ENCODE data around the gene NOS1. TPM values are rescaled to one million over a fixed set of nuclear protein-coding genes. Genes with fewer than 3 reads are reported as not detected.
"Not testable (repeated sequence)": the region's sequence is repeated elsewhere in the genome, so short reads cannot be mapped to it uniquely, and the experiment has no call there.

Gene NOS1
- polyA plus RNA-seq, 4 donors, result under 0.01 to 0.79 (median 0.27) TPM; not detected in 1

DNA sequence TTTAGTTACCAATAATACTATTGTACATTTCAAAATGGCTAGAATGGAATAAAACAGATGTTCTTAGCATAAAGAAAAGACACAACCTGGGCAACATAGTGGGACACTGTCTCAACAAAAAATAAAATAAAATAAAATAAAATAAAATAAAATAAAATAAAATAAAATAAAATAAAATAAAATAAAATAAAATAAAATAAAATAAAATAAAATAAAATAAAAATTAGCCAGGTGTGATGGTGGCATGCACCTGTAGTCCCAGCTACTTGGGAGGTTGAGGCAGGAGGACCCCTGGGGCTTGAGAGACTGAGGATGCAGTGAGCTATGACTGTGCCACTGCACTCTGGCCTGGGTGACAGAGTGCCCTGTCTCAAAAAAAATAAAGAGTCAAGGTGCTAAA, 37.1 kb upstream of the NOS1 start:
- H3K27ac ChIP-seq (ENCODE audit: low read depth in 1 of 3, low read length in 2 of 3); H3K4me3 ChIP-seq (ENCODE audit: low read depth in 1 of 3, low read length in 3 of 3); FAIRE-seq; H3K36me3 ChIP-seq (ENCODE audit: control insufficient read depth in 3 of 3, insufficient read depth in 2 of 3, low read depth in 1 of 3, low read length in 3 of 3); H3K27me3 ChIP-seq (ENCODE audit: control insufficient read depth in 3 of 3, insufficient read depth in 3 of 3, low read length in 3 of 3); H3K9me3 ChIP-seq (ENCODE audit: control insufficient read depth in 2 of 2, insufficient read depth in 1 of 2, low read depth in 1 of 2, low read length in 1 of 2); DNase-seq; H3K4me1 ChIP-seq (ENCODE audit: control insufficient read depth in 3 of 3, insufficient read depth in 2 of 3, low read depth in 1 of 3, low read length in 2 of 3): not testable (repeated sequence)

GRCh38 chr12:117395766-117396165, 34.3 kb upstream of the NOS1 start:
- FAIRE-seq, result no peak
- DNase-seq, result no peak
- H3K4me3 ChIP-seq (ENCODE audit: low read depth in 1 of 3, low read length in 3 of 3), result no peak overlapping the region
- no peaks in the 10 kb centered on the region for H3K4me1 ChIP-seq (ENCODE audit: control insufficient read depth in 3 of 3, insufficient read depth in 2 of 3, low read depth in 1 of 3, low read length in 2 of 3)
- peaks cover 0 to 4% (median 0%) of the 10 kb centered on the region in 3 donors for H3K27me3 ChIP-seq (ENCODE audit: control insufficient read depth in 3 of 3, insufficient read depth in 3 of 3, low read length in 3 of 3)
- H3K27ac ChIP-seq (ENCODE audit: low read depth in 1 of 3, low read length in 2 of 3), result no peak overlapping the region
- peaks cover 0 to 4% of the 10 kb centered on the region in 2 donors for H3K9me3 ChIP-seq (ENCODE audit: control insufficient read depth in 2 of 2, insufficient read depth in 1 of 2, low read depth in 1 of 2, low read length in 1 of 2)
- no peaks in the 10 kb centered on the region for H3K36me3 ChIP-seq (ENCODE audit: control insufficient read depth in 3 of 3, insufficient read depth in 2 of 3, low read depth in 1 of 3, low read length in 3 of 3)

GRCh38 chr12:117394491-117394890, 33.1 kb upstream of the NOS1 start:
- H3K36me3 ChIP-seq (ENCODE audit: control insufficient read depth in 3 of 3, insufficient read depth in 2 of 3, low read depth in 1 of 3, low read length in 3 of 3), result no peaks in the 10 kb centered on the region
- peaks cover 0 to 4% (median 0%) of the 10 kb centered on the region in 3 donors for H3K27me3 ChIP-seq (ENCODE audit: control insufficient read depth in 3 of 3, insufficient read depth in 3 of 3, low read length in 3 of 3)
- DNase-seq, result no peak
- 46 to 67% (median 65%) methylated on average over 1 of the region's 1 CpG for WGBS, 3 donors
- H3K9me3 ChIP-seq (ENCODE audit: control insufficient read depth in 2 of 2, insufficient read depth in 1 of 2, low read depth in 1 of 2, low read length in 1 of 2), result peaks cover 0 to 4% of the 10 kb centered on the region in 2 donors
- no peak overlapping the region for H3K27ac ChIP-seq (ENCODE audit: low read depth in 1 of 3, low read length in 2 of 3)
- H3K4me3 ChIP-seq (ENCODE audit: low read depth in 1 of 3, low read length in 3 of 3), result no peak overlapping the region
- H3K4me1 ChIP-seq (ENCODE audit: control insufficient read depth in 3 of 3, insufficient read depth in 2 of 3, low read depth in 1 of 3, low read length in 2 of 3), result no peaks in the 10 kb centered on the region
- FAIRE-seq, result no peak

- 72 to 83% (median 80%) methylated on average over 7 of the region's 7 CpGs for WGBS, 3 donors
- peaks cover 0 to 4% of the 10 kb centered on the region in 2 donors for H3K9me3 ChIP-seq (ENCODE audit: control insufficient read depth in 2 of 2, insufficient read depth in 1 of 2, low read depth in 1 of 2, low read length in 1 of 2)
- peaks cover 0 to 4% (median 0%) of the 10 kb centered on the region in 3 donors for H3K27me3 ChIP-seq (ENCODE audit: control insufficient read depth in 3 of 3, insufficient read depth in 3 of 3, low read length in 3 of 3)
- DNase-seq, result no peak
- FAIRE-seq, result no peak
- no peak overlapping the region for H3K4me3 ChIP-seq (ENCODE audit: low read depth in 1 of 3, low read length in 3 of 3)
- H3K36me3 ChIP-seq (ENCODE audit: control insufficient read depth in 3 of 3, insufficient read depth in 2 of 3, low read depth in 1 of 3, low read length in 3 of 3), result no peaks in the 10 kb centered on the region
- no peaks in the 10 kb centered on the region for H3K4me1 ChIP-seq (ENCODE audit: control insufficient read depth in 3 of 3, insufficient read depth in 2 of 3, low read depth in 1 of 3, low read length in 2 of 3)
- H3K27ac ChIP-seq (ENCODE audit: low read depth in 1 of 3, low read length in 2 of 3), result no peak overlapping the region
Measured at GRCh38 chr12:117393656-117394055, 32.2 kb upstream of the NOS1 start.

DNA sequence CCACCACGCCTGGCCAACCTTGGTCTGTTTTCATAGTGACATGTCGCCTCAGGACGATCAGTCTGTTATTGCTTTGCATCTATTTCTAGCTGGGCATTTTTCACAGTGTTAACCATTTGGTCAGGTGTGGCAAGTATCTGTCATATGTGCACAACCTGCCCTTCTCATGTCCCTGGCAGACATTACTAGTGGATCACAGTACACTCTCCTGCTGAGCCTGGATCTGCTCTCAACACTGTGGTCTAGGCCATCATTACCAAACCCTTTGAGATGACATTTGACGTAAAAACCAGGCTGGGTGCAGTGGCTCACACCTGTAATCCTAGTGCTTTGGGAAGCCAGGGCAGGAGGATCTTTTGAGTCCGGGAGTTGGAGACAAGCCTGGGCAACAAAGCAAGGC, 29.4 kb upstream of the NOS1 start:
- FAIRE-seq (no peak), DNase-seq (no peak)
- Histone ChIP-seq H3K27me3 (ENCODE audit: control insufficient read depth in 3 of 3, insufficient read depth in 3 of 3, low read length in 3 of 3) (peaks cover 0 to 4% (median 0%) of the 10 kb centered on the region in 3 donors), H3K4me3 (ENCODE audit: low read depth in 1 of 3, low read length in 3 of 3) (no peak overlapping the region), H3K27ac (ENCODE audit: low read depth in 1 of 3, low read length in 2 of 3) (no peak overlapping the region), H3K36me3 (ENCODE audit: control insufficient read depth in 3 of 3, insufficient read depth in 2 of 3, low read depth in 1 of 3, low read length in 3 of 3) (no peaks in the 10 kb centered on the region), H3K4me1 (ENCODE audit: control insufficient read depth in 3 of 3, insufficient read depth in 2 of 3, low read depth in 1 of 3, low read length in 2 of 3) (no peaks in the 10 kb centered on the region), H3K9me3 (ENCODE audit: control insufficient read depth in 2 of 2, insufficient read depth in 1 of 2, low read depth in 1 of 2, low read length in 1 of 2) (no peaks in the 10 kb centered on the region)
- WGBS, 3 donors, result 85 to 93% (median 93%) methylated on average over 5 of the region's 5 CpGs

- no peaks in the 10 kb centered on the region for H3K9me3 ChIP-seq (ENCODE audit: control insufficient read depth in 2 of 2, insufficient read depth in 1 of 2, low read depth in 1 of 2, low read length in 1 of 2)
- WGBS, 3 donors, result 57 to 69% (median 58%) methylated on average over 9 of the region's 9 CpGs
Measured at GRCh38 chr12:117388951-117389446, 27.6 kb upstream of the NOS1 start.

GRCh38 chr12:117387832-117388231, 26.4 kb upstream of the NOS1 start:
- DNase-seq, result no peak
- WGBS, 3 donors, result 66 to 68% (median 68%) methylated on average over 8 of the region's 8 CpGs
- no peak for FAIRE-seq

More at GRCh38 chr12:117388951-117389446, 27.6 kb upstream of the NOS1 start:
- Histone ChIP-seq H3K4me1 (ENCODE audit: control insufficient read depth in 3 of 3, insufficient read depth in 2 of 3, low read depth in 1 of 3, low read length in 2 of 3) (no peaks in the 10 kb centered on the region), H3K27me3 (ENCODE audit: control insufficient read depth in 3 of 3, insufficient read depth in 3 of 3, low read length in 3 of 3) (peaks cover 0 to 4% (median 0%) of the 10 kb centered on the region in 3 donors), H3K36me3 (ENCODE audit: control insufficient read depth in 3 of 3, insufficient read depth in 2 of 3, low read depth in 1 of 3, low read length in 3 of 3) (no peaks in the 10 kb centered on the region), H3K4me3 (ENCODE audit: low read depth in 1 of 3, low read length in 3 of 3) (no peak overlapping the region), H3K27ac (ENCODE audit: low read depth in 1 of 3, low read length in 2 of 3) (no peak overlapping the region)
- no peak for FAIRE-seq
- DNase-seq, result no peak

GRCh38 chr12:117384735-117385134, 23.3 kb upstream of the NOS1 start:
- no peaks in the 10 kb centered on the region for H3K36me3 ChIP-seq (ENCODE audit: control insufficient read depth in 3 of 3, insufficient read depth in 2 of 3, low read depth in 1 of 3, low read length in 3 of 3)
- no peak for FAIRE-seq
- H3K27me3 ChIP-seq (ENCODE audit: control insufficient read depth in 3 of 3, insufficient read depth in 3 of 3, low read length in 3 of 3), result no peaks in the 10 kb centered on the region
- H3K9me3 ChIP-seq (ENCODE audit: control insufficient read depth in 2 of 2, insufficient read depth in 1 of 2, low read depth in 1 of 2, low read length in 1 of 2), result no peaks in the 10 kb centered on the region
- no peak overlapping the region for H3K4me3 ChIP-seq (ENCODE audit: low read depth in 1 of 3, low read length in 3 of 3)
- H3K4me1 ChIP-seq (ENCODE audit: control insufficient read depth in 3 of 3, insufficient read depth in 2 of 3, low read depth in 1 of 3, low read length in 2 of 3), result no peaks in the 10 kb centered on the region
- WGBS, 3 donors, result 55 to 69% (median 66%) methylated on average over 7 of the region's 7 CpGs
- DNase-seq, result no peak
- H3K27ac ChIP-seq (ENCODE audit: low read depth in 1 of 3, low read length in 2 of 3), result no peak overlapping the region

More at GRCh38 chr12:117387832-117388231, 26.4 kb upstream of the NOS1 start:
- Histone ChIP-seq H3K27ac (ENCODE audit: low read depth in 1 of 3, low read length in 2 of 3) (no peak overlapping the region), H3K9me3 (ENCODE audit: control insufficient read depth in 2 of 2, insufficient read depth in 1 of 2, low read depth in 1 of 2, low read length in 1 of 2) (no peaks in the 10 kb centered on the region), H3K4me1 (ENCODE audit: control insufficient read depth in 3 of 3, insufficient read depth in 2 of 3, low read depth in 1 of 3, low read length in 2 of 3) (no peaks in the 10 kb centered on the region), H3K27me3 (ENCODE audit: control insufficient read depth in 3 of 3, insufficient read depth in 3 of 3, low read length in 3 of 3) (no peaks in the 10 kb centered on the region), H3K4me3 (ENCODE audit: low read depth in 1 of 3, low read length in 3 of 3) (no peak overlapping the region), H3K36me3 (ENCODE audit: control insufficient read depth in 3 of 3, insufficient read depth in 2 of 3, low read depth in 1 of 3, low read length in 3 of 3) (no peaks in the 10 kb centered on the region)

GRCh38 chr12:117380083-117380482, 18.7 kb upstream of the NOS1 start:
- Histone ChIP-seq H3K36me3 (ENCODE audit: control insufficient read depth in 3 of 3, insufficient read depth in 2 of 3, low read depth in 1 of 3, low read length in 3 of 3) (no peaks in the 10 kb centered on the region), H3K4me1 (ENCODE audit: control insufficient read depth in 3 of 3, insufficient read depth in 2 of 3, low read depth in 1 of 3, low read length in 2 of 3) (no peaks in the 10 kb centered on the region), H3K9me3 (ENCODE audit: control insufficient read depth in 2 of 2, insufficient read depth in 1 of 2, low read depth in 1 of 2, low read length in 1 of 2) (no peaks in the 10 kb centered on the region), H3K4me3 (ENCODE audit: low read depth in 1 of 3, low read length in 3 of 3) (no peak overlapping the region), H3K27me3 (ENCODE audit: control insufficient read depth in 3 of 3, insufficient read depth in 3 of 3, low read length in 3 of 3) (no peaks in the 10 kb centered on the region), H3K27ac (ENCODE audit: low read depth in 1 of 3, low read length in 2 of 3) (no peak overlapping the region)
- DNase-seq (no peak), FAIRE-seq (no peak)
- WGBS, 3 donors, result 68 to 84% (median 78%) methylated on average over 1 of the region's 1 CpG
